CD4-positive, alpha-beta T cell (primary cell): ENCODE results near the gene PITX1. TPM values are rescaled to one million over a fixed set of nuclear protein-coding genes. Genes with fewer than 3 reads are reported as not detected.

ENCODE experiments used
- ATAC-seq: fragments of 200-7000 bp; cut with Tn5 transposase; one replicate; pipeline ENCODE4 v1.10.0; 2022; ENCODE audit warnings: mild to moderate bottlenecking; ENCODE audit not compliant: poor library complexity
- CTCF ChIA-PET: fragments of 350-600 bp; sonication (Branson Sonifier 250); formaldehyde crosslinking; loops from one replicate; lab custom pipeline; 2021; ENCODE audit warnings: antibody characterized with exemption, inconsistent platforms; lab: Charles Lee
- POLR2A ChIA-PET: fragments of 350-600 bp; sonication (Branson Sonifier 250); formaldehyde crosslinking; loops from one replicate; lab custom pipeline; 2021; ENCODE audit warnings: antibody characterized with exemption, inconsistent platforms; lab: Charles Lee
- DNase-seq, 14 experiments: peaks; one replicate each; pipeline ENCODE4 v3.0.0-alpha.2; 2013 to 2020; ENCODE audit warnings: mixed read lengths in 2 of 14
- H3K27ac ChIP-seq, 2 donors: one replicate each; pipeline versions ENCODE4 v1.5.1 to v1.7.0; 2013; ENCODE audit warnings: low read length in 2 of 2, low read depth in 1 of 2, mild to moderate bottlenecking in 1 of 2
- H3K27me3 ChIP-seq, 2 experiments: 1 replicate in 1 of 2; 2 replicates in 1 of 2; pipeline versions ENCODE4 v1.6.1 to v1.7.0; 2013; ENCODE audit warnings: low read length in 2 of 2, control low read depth in 1 of 2, mild to moderate bottlenecking in 1 of 2, moderate library complexity in 1 of 2; ENCODE audit not compliant: insufficient read depth in 2 of 2, control insufficient read depth in 1 of 2
- H3K36me3 ChIP-seq: one replicate; pipeline ENCODE4 v1.6.1; 2013; ENCODE audit warnings: low read length, control low read depth; ENCODE audit not compliant: insufficient read depth
- H3K4me1 ChIP-seq: one replicate; pipeline ENCODE4 v1.6.1; 2013; ENCODE audit warnings: low read length, control low read depth; ENCODE audit not compliant: insufficient read depth
- H3K4me3 ChIP-seq: one replicate; pipeline ENCODE4 v1.5.1; 2013; ENCODE audit warnings: mild to moderate bottlenecking, low read length, moderate library complexity
- H3K9me3 ChIP-seq, 2 experiments: 1 replicate in 1 of 2; 2 replicates in 1 of 2; pipeline versions ENCODE4 v1.6.1 to v1.7.0; 2013; ENCODE audit warnings: low read length in 2 of 2, mild to moderate bottlenecking in 2 of 2, control low read depth in 1 of 2, moderate library complexity in 1 of 2; ENCODE audit not compliant: control insufficient read depth in 1 of 2, insufficient read depth in 1 of 2
- H3K27ac Mint-ChIP-seq: one replicate; pipeline ENCODE4 v1.8.0; 2020; ENCODE audit warnings: mixed read lengths
- H3K27me3 Mint-ChIP-seq: one replicate; pipeline ENCODE4 v1.8.0; 2021; ENCODE audit warnings: mixed read lengths
- H3K36me3 Mint-ChIP-seq: one replicate; pipeline ENCODE4 v1.8.0; 2021; ENCODE audit warnings: low read depth, mixed read lengths
- H3K4me1 Mint-ChIP-seq: one replicate; pipeline ENCODE4 v1.8.0; 2021; ENCODE audit warnings: low read depth, mixed read lengths
- H3K4me3 Mint-ChIP-seq: one replicate; pipeline ENCODE4 v1.8.0; 2020; ENCODE audit warnings: mild to moderate bottlenecking, mixed read lengths
- H3K9me3 Mint-ChIP-seq: one replicate; pipeline ENCODE4 v1.8.0; 2020; ENCODE audit warnings: mixed read lengths
- intact Hi-C, 2 experiments: fragments of 100-400 bp; cut with DNase I in 1 of 2; cut with micrococcal nuclease in 1 of 2; formaldehyde crosslinking; loops; one replicate each; pipeline versions ENCODE4 v1.15.1 to v1.9.0; 2023 to 2025; cut with DNase I, micrococcal nuclease
- total RNA-seq, 174 experiments: library from RNA in 2 of 174; stranded (reverse) in 2 of 174; gene quantifications; one replicate each; pipeline ENCODE4 v1.2.3 and lab custom pipeline; 2021 to 2026
- TF ChIP-seq, protein P1 (sequence below): fragments of 200-600 bp; IDR thresholded peaks from one replicate; pipeline ENCODE4 v1.8.0; 2022; ENCODE audit warnings: antibody characterized with exemption, mild to moderate bottlenecking

PITX1 gene
- total RNA-seq, 2 experiments from 2014 or later = not detected

DNA sequence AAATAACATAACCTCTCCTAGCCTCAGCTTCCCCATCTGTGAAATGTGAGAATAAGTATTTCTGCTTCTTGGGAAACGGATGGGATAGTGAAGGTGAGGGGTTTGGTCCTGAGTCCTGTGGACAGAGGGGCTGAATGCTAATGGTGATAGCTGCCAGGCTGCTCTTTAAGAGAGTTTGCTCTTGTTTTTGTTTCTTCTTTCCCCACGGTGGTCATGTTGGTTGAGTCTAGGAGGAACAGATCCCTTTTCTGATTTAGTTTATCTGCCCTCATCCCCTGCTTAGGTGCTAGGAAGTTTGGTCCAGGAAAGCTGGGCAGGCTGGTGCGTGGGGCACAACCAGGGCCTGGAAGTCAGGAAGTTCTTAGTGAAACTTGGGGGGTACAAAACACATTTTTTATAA lies 7.7 kb upstream of the PITX1 start:
- H3K27ac Mint-ChIP-seq = no peak overlapping the region

DNA sequence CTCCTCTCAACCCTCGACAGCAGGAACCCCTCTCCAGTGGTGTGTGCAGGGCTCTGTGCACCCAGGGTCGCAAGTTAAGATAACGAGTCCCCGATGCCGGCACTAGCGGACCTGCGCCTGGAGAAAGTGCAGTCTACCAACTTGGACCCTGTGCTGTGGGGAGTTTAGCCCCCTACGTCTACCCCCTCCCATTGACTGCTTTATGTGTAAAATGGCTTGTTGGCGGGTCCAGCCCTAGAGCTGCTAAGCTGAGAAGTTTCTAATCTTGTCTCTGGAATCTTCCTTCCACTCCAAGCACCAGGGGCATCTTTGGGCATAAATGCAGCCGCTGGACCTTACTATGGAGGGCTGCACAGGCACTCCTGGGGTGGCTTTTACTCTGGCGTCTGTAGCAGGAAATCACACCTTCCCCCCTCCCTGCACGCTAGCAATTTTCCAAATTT lies 7.1 kb upstream of the PITX1 start:
- no peak for ATAC-seq
- H3K27ac Mint-ChIP-seq = no peak overlapping the region
- Histone ChIP-seq H3K9me3 (peaks cover 0 to 18% of the 10 kb centered on the region in 2 experiments), H3K4me1 (peaks cover 26% of the 10 kb centered on the region), H3K27ac (no peak overlapping the region), H3K36me3 (no peaks in the 10 kb centered on the region), H3K4me3 (no peak overlapping the region), H3K27me3 (peaks cover 70 to 90% of the 10 kb centered on the region in 2 experiments)
- intact Hi-C loops = no loop called here
- DNase-seq = no peak
- peaks cover 85% of the 10 kb centered on the region for H3K27me3 Mint-ChIP-seq
- peaks cover 18% of the 10 kb centered on the region for H3K4me1 Mint-ChIP-seq
- CTCF ChIA-PET = no interaction called here
- TF ChIP-seq, protein P1, sequence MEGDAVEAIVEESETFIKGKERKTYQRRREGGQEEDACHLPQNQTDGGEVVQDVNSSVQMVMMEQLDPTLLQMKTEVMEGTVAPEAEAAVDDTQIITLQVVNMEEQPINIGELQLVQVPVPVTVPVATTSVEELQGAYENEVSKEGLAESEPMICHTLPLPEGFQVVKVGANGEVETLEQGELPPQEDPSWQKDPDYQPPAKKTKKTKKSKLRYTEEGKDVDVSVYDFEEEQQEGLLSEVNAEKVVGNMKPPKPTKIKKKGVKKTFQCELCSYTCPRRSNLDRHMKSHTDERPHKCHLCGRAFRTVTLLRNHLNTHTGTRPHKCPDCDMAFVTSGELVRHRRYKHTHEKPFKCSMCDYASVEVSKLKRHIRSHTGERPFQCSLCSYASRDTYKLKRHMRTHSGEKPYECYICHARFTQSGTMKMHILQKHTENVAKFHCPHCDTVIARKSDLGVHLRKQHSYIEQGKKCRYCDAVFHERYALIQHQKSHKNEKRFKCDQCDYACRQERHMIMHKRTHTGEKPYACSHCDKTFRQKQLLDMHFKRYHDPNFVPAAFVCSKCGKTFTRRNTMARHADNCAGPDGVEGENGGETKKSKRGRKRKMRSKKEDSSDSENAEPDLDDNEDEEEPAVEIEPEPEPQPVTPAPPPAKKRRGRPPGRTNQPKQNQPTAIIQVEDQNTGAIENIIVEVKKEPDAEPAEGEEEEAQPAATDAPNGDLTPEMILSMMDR = no peak
- H3K4me3 Mint-ChIP-seq = no peak overlapping the region
- POLR2A ChIA-PET = no interaction called here
- H3K9me3 Mint-ChIP-seq = no peaks in the 10 kb centered on the region
- no peaks in the 10 kb centered on the region for H3K36me3 Mint-ChIP-seq

More for the DNA sequence above, 7.7 kb upstream of the PITX1 start:
- no peak for DNase-seq
- no peak overlapping the region for H3K4me3 Mint-ChIP-seq
- Histone ChIP-seq H3K4me3 (no peak overlapping the region), H3K4me1 (peaks cover 26% of the 10 kb centered on the region), H3K36me3 (no peaks in the 10 kb centered on the region), H3K27ac (no peak overlapping the region), H3K27me3 (peaks cover 65 to 85% of the 10 kb centered on the region in 2 experiments), H3K9me3 (peaks cover 0 to 18% of the 10 kb centered on the region in 2 experiments)
- CTCF ChIA-PET = no interaction called here
- peaks cover 18% of the 10 kb centered on the region for H3K4me1 Mint-ChIP-seq
- H3K27me3 Mint-ChIP-seq = peaks cover 83% of the 10 kb centered on the region
- TF ChIP-seq, protein P1 = no peak
- intact Hi-C loops = no loop called here
- POLR2A ChIA-PET = no interaction called here
- no peak for ATAC-seq
- H3K36me3 Mint-ChIP-seq = no peaks in the 10 kb centered on the region
- H3K9me3 Mint-ChIP-seq = no peaks in the 10 kb centered on the region

DNA sequence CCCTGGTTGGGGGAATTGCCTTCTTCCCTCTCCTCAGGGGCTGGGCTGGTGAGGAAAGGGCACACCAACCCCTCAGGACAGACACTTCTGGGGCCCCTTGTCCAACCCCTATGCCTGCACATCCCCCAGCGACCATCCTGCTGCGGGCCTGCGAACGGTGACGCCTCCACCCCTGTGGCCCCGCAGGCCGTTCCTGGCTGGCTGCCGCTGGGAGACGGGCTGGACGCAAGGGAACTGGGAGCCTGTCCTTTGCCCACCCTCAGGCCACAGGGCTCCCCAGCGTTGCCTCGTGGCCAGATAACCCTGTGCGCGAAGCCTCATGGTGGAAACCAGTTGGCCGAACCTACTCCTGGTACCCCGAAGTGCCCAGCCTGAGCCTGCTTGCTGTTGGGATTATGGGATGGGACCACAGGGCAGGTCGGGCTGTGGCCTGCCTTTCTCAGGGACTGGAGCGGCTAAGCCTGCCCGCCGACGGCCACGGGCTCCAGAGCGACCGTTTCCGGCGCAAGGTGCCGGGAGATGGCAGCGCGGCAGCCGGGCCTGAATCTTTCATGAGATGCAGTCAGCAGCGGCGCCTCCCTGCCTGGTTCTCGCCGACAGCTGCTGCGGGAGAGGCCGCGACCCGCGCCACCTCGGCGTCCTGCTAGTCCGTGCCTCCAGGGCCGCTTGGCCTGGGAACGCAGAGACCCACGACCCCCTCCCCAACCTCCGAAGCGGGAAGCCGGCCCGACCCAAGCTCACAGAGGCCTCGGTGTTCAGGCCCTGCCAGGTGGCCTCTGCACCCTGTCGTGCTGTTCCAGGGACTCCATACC lies 6.5 kb upstream of the PITX1 start:
- ChIA-PET CTCF (no interaction called here), POLR2A (no interaction called here)
- Mint-ChIP-seq H3K36me3 (no peaks in the 10 kb centered on the region), H3K4me3 (no peak overlapping the region), H3K4me1 (peaks cover 18% of the 10 kb centered on the region), H3K27ac (no peak overlapping the region), H3K9me3 (no peaks in the 10 kb centered on the region), H3K27me3 (peaks cover 87% of the 10 kb centered on the region)
- Histone ChIP-seq H3K27me3 (peaks cover 73 to 88% of the 10 kb centered on the region in 2 experiments), H3K27ac (no peak overlapping the region), H3K4me1 (peaks cover 26% of the 10 kb centered on the region), H3K9me3 (peaks cover 0 to 18% of the 10 kb centered on the region in 2 experiments), H3K36me3 (no peaks in the 10 kb centered on the region), H3K4me3 (no peak overlapping the region)
- no peak for ATAC-seq
- TF ChIP-seq, protein P1 = no peak
- DNase-seq = no peak
- intact Hi-C loops = no loop called here
